Measurements from ENCODE around the gene PPME1.
"Not testable (repeated sequence)": the region's sequence is repeated elsewhere in the genome, so short reads cannot be mapped to it uniquely, and the experiment has no call there.

- not testable (repeated sequence) for TF ChIP-seq CTCF (conservative IDR thresholded peaks at IDR 0.05; ENCODE audit: low read length); EZH2phosphoT487 (IDR thresholded peaks at IDR 0.05; ENCODE audit: borderline replicate concordance, low read depth, low read length)
These were observed 42.0 kb upstream of the PPME1 start for GRCh38 chr11:74129121-74129520.
